Fibroblast of lung (primary cell): Measurements from ENCODE around the gene PPP2R1A. TPM values are rescaled to one million over a fixed set of nuclear protein-coding genes. Genes with fewer than 3 reads are reported as not detected.
"Not testable (repeated sequence)": the region's sequence is repeated elsewhere in the genome, so short reads cannot be mapped to it uniquely, and the experiment has no call there.

Source experiments
- DNase-seq, 2 donors: peaks; one replicate each; pipeline versions ENCODE4 v3.0.0 to v3.0.0-alpha.2; 2010; ENCODE audit warnings: low read depth in 2 of 2
- H2AFZ ChIP-seq: 2 replicates; pipeline ENCODE4 v1.5.1; 2012; ENCODE audit warnings: low read length, control low read depth, inconsistent platforms
- H3K27ac ChIP-seq: 2 replicates; pipeline ENCODE4 v1.5.1; 2011; ENCODE audit warnings: low read length, control low read depth; ENCODE audit not compliant: insufficient read depth
- H3K27me3 ChIP-seq: 2 replicates; pipeline ENCODE4 v1.5.1; 2011; ENCODE audit warnings: mild to moderate bottlenecking, low read length; ENCODE audit not compliant: control insufficient read depth, insufficient read depth
- H3K36me3 ChIP-seq: 2 replicates; pipeline ENCODE4 v1.5.1; 2011; ENCODE audit warnings: low read length; ENCODE audit not compliant: control insufficient read depth, insufficient read depth
- H3K4me1 ChIP-seq: 2 replicates; pipeline ENCODE4 v1.5.1; 2011; ENCODE audit warnings: low read length; ENCODE audit not compliant: control insufficient read depth, insufficient read depth; ENCODE audit errors: extremely low read depth
- H3K4me2 ChIP-seq: 2 replicates; pipeline ENCODE4 v1.5.1; 2011; ENCODE audit warnings: low read length, control low read depth; ENCODE audit not compliant: insufficient read depth; ENCODE audit errors: extremely low read depth
- H3K4me3 ChIP-seq, 4 experiments: fragments of 200-600 bp in 1 of 4; sonication (generic) in 1 of 4; replicated peaks in 1 of 4; 2 replicates each; pipeline ENCODE4 v1.5.1; 2011 to 2016; ENCODE audit warnings: low read length in 4 of 4, low read depth in 3 of 4, mild to moderate bottlenecking in 3 of 4, control low read depth in 2 of 4, inconsistent platforms in 1 of 4, mixed read lengths in 1 of 4; ENCODE audit not compliant: insufficient read depth in 1 of 4; ENCODE audit errors: control extremely low read depth in 1 of 4
- H3K79me2 ChIP-seq: 2 replicates; pipeline ENCODE4 v1.5.1; 2012; ENCODE audit warnings: mild to moderate bottlenecking, low read length, inconsistent platforms; ENCODE audit not compliant: control insufficient read depth, insufficient read depth
- H3K9ac ChIP-seq: 2 replicates; pipeline ENCODE4 v1.5.1; 2011; ENCODE audit warnings: mild to moderate bottlenecking, low read length, control low read depth; ENCODE audit not compliant: insufficient read depth
- H3K9me3 ChIP-seq: 2 replicates; pipeline ENCODE4 v1.5.1; 2012; ENCODE audit warnings: low read depth, low read length; ENCODE audit not compliant: control insufficient read depth, insufficient read depth
- H4K20me1 ChIP-seq: 2 replicates; pipeline ENCODE4 v1.5.1; 2011; ENCODE audit warnings: low read length; ENCODE audit not compliant: control insufficient read depth, insufficient read depth; ENCODE audit errors: extremely low read depth
- EZH2 ChIP-seq: IDR thresholded peaks from 2 replicates; pipeline ENCODE4 v1.5.1; 2012; ENCODE audit warnings: low read length, control low read depth, mild to moderate bottlenecking; ENCODE audit errors: missing control alignments
- polyA plus RNA-seq, 2 donors: library from polyadenylated mRNA; depleted of rRNA in 1 of 2; stranded (reverse) in 1 of 2; unstranded in 1 of 2; fragments of >200 nt; gene quantifications; 2 replicates each; pipeline ENCODE4 v1.2.1, GENCODE V29; 2011 to 2012; ENCODE audit warnings: missing spikeins in 1 of 2
- total RNA-seq: library from RNA; depleted of rRNA; stranded (reverse); fragments of >200 nt; gene quantifications from 2 replicates; pipeline ENCODE4 v1.2.1, GENCODE V29; 2014
- TF ChIP-seq, protein P1 (sequence below), 2 donors: IDR thresholded peaks in 1 of 2; conservative IDR thresholded peaks in 1 of 2; 1 replicate in 1 of 2; 2 replicates in 1 of 2; pipeline ENCODE4 v1.5.1; 2011 to 2012; ENCODE audit warnings: low read length in 2 of 2, control low read depth in 1 of 2, inconsistent platforms in 1 of 2, low read depth in 1 of 2, mild to moderate bottlenecking in 1 of 2

Gene PPP2R1A
- total and polyA plus RNA-seq, 2 donors (not counting 1 experiment from before 2014, with no cell fraction given) = 115 to 171 TPM

GRCh38 chr19:52258426-52258825 is 68.6 kb downstream of the PPP2R1A start:
- H3K4me2 ChIP-seq = no peak overlapping the region
- H3K27me3 ChIP-seq = no peaks in the 10 kb centered on the region
- H3K79me2 ChIP-seq = no peaks in the 10 kb centered on the region
- H3K36me3 ChIP-seq = no peaks in the 10 kb centered on the region
- DNase-seq = peak in 1 of 2 donors; percentile 37
- H2AFZ ChIP-seq = no peak overlapping the region
- no peaks in the 10 kb centered on the region for H3K4me1 ChIP-seq
- no peak for TF ChIP-seq EZH2
- TF ChIP-seq, protein P1, sequence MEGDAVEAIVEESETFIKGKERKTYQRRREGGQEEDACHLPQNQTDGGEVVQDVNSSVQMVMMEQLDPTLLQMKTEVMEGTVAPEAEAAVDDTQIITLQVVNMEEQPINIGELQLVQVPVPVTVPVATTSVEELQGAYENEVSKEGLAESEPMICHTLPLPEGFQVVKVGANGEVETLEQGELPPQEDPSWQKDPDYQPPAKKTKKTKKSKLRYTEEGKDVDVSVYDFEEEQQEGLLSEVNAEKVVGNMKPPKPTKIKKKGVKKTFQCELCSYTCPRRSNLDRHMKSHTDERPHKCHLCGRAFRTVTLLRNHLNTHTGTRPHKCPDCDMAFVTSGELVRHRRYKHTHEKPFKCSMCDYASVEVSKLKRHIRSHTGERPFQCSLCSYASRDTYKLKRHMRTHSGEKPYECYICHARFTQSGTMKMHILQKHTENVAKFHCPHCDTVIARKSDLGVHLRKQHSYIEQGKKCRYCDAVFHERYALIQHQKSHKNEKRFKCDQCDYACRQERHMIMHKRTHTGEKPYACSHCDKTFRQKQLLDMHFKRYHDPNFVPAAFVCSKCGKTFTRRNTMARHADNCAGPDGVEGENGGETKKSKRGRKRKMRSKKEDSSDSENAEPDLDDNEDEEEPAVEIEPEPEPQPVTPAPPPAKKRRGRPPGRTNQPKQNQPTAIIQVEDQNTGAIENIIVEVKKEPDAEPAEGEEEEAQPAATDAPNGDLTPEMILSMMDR (conservative IDR thresholded peaks at IDR 0.05 in 1 of 2, IDR thresholded peaks at IDR 0.05 in 1 of 2; ENCODE audit: low read depth in 1 of 2, low read length in 2 of 2) = no peak
- no peak overlapping the region for H3K9ac ChIP-seq
- no peaks in the 10 kb centered on the region for H3K9me3 ChIP-seq
- H4K20me1 ChIP-seq = no peaks in the 10 kb centered on the region
- no peak overlapping the region for H3K4me3 ChIP-seq
- H3K27ac ChIP-seq = no peak overlapping the region

- not testable (repeated sequence) for H3K4me3 ChIP-seq, H2AFZ ChIP-seq, H3K79me2 ChIP-seq, H3K4me2 ChIP-seq, H3K9me3 ChIP-seq, H3K4me1 ChIP-seq, H3K27me3 ChIP-seq, H3K36me3 ChIP-seq, H3K9ac ChIP-seq, H4K20me1 ChIP-seq, H3K27ac ChIP-seq
- DNase-seq = peak in 1 of 2 donors; percentile 10
These were observed 75.7 kb downstream of the PPP2R1A start for GRCh38 chr19:52265556-52265955.

- H3K27me3 ChIP-seq = no peaks in the 10 kb centered on the region
- H3K9ac ChIP-seq = peak within 1 kb of the TSS; percentile 92
- no peaks in the 10 kb centered on the region for H3K9me3 ChIP-seq
- no peak for TF ChIP-seq EZH2
- TF ChIP-seq, protein P1 (conservative IDR thresholded peaks at IDR 0.05 in 1 of 2, IDR thresholded peaks at IDR 0.05 in 1 of 2; ENCODE audit: low read depth in 1 of 2, low read length in 2 of 2) = no peak
- H4K20me1 ChIP-seq = no peaks in the 10 kb centered on the region
- H3K27ac ChIP-seq = peak within 1 kb of the TSS; percentile 97
- no peaks in the 10 kb centered on the region for H3K4me1 ChIP-seq
- peak; percentile 94 to 95 for DNase-seq
- H2AFZ ChIP-seq = peak within 1 kb of the TSS; percentile 71
- peak within 1 kb of the TSS; percentile 50 to 92 (median 90) for H3K4me3 ChIP-seq
- peaks cover 2% of the 10 kb centered on the region for H3K36me3 ChIP-seq
- peak within 1 kb of the TSS; percentile 93 for H3K4me2 ChIP-seq
- H3K79me2 ChIP-seq = peaks cover 31% of the 10 kb centered on the region
These were observed 79.7 kb downstream of the PPP2R1A start, which contains the start of gene ZNF766 for GRCh38 chr19:52269338-52270261. Gene ZNF766 (plus strand): TSS chr19:52269587. CDS start chr19:52269614, 27 bp downstream.
